GM13976 (cell line): ENCODE measurements around the gene ALAS1.

Experiments used
- DNase-seq: peaks from one replicate; pipeline ENCODE4 v3.0.0; 2012; ENCODE audit warnings: low spot score
- in situ Hi-C: fragments of 300-500 bp; cut with MboI; formaldehyde crosslinking; loops from one replicate; pipeline ENCODE4 v1.12.0; 2022; ENCODE audit warnings: low sequenced_read_pairs, mixed read lengths, inconsistent platforms; ENCODE audit not compliant: unreplicated experiment
- TF ChIP-seq, protein P1 (sequence below): IDR thresholded peaks from 2 replicates; pipeline ENCODE4 v1.5.1; 2012; ENCODE audit warnings: borderline replicate concordance, mild to moderate bottlenecking; ENCODE audit not compliant: insufficient read depth; ENCODE audit errors: extremely low read depth, missing control alignments, control extremely low read depth

The ALAS1 gene

DNA sequence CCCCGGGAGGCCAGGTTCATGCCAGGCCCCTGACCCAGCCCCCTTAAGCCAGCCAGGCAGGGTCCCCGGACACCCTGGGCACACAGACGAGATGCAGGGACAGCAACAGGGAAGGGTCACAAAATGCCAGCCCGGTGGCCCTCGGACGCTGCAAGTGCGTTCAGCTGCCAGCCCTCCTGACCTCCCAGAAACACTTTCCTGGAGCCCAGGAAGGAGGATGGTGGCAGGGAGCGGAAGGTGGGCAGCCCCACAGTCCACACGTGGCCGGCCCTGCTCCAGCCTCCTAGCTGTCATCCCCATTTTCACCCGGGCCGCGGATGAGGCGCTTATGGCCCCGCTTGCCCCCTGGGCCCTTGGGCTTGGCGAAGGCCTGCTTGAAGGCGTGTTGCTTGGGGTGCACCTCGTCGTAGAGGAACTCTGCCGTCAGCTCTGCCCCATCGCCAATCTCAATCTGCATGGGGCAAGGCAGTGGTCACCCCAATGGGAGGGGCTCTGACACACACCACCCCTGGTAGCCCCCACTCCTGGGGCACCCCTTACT, 30.9 kb downstream of the ALAS1 start:
- DNase-seq = no peak
- TF ChIP-seq, protein P1, sequence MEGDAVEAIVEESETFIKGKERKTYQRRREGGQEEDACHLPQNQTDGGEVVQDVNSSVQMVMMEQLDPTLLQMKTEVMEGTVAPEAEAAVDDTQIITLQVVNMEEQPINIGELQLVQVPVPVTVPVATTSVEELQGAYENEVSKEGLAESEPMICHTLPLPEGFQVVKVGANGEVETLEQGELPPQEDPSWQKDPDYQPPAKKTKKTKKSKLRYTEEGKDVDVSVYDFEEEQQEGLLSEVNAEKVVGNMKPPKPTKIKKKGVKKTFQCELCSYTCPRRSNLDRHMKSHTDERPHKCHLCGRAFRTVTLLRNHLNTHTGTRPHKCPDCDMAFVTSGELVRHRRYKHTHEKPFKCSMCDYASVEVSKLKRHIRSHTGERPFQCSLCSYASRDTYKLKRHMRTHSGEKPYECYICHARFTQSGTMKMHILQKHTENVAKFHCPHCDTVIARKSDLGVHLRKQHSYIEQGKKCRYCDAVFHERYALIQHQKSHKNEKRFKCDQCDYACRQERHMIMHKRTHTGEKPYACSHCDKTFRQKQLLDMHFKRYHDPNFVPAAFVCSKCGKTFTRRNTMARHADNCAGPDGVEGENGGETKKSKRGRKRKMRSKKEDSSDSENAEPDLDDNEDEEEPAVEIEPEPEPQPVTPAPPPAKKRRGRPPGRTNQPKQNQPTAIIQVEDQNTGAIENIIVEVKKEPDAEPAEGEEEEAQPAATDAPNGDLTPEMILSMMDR = no peak
- in situ Hi-C loops = no loop called here

DNA sequence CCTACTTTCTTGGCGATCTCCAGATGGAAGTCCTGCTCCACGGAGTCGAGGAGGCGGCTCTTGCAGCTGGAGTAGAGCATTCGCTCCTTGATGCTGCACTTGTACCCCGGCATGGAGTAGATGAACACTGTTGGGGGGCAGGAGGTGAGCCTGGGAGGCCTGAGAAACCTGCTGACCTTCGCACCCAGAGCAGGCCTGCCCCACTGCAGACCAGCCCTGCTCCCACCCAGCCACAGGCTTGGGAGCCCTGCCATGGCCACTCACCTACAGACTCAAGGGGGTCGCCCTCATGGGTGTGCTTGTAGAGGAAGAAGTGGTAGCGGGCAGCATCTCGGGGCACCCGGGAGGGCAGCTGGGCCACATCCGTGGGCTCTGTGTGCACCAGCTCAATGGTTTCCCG, 31.7 kb downstream of the ALAS1 start:
- in situ Hi-C loops = loop anchor here (10.0 kb wide), 1 partner anchor 115 kb away; no protein-coding TSS in a partner anchor
- DNase-seq = no peak
- TF ChIP-seq, protein P1 = no peak

DNA sequence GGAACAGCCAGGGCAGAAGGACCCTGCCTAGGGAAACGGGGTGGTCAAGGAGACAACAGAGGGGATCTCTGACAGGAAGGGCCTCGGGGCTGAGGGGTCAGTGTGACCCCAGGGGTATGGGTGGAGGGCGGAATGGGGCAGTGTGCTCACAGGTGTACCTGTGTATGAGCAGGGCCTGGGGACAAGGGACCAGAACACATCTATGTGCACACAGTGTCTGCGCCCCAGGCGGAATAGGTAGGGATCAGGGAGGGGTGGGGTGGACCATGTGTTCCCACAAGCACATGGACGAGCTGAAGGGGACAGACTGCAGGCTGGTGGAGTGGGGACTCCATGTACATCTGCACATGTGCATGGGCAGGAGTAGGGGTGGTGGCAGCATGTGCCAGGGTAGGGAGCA, 32.5 kb downstream of the ALAS1 start:
- TF ChIP-seq, protein P1 = no peak
- no peak for DNase-seq
- in situ Hi-C loops = loop anchor here (10.0 kb wide), 1 partner anchor 114 kb away; no protein-coding TSS in a partner anchor

GRCh38 chr3:52230889-52231499, 33.0 kb downstream of the ALAS1 start:
- in situ Hi-C loops = loop anchor here (10.0 kb wide), 1 partner anchor 114 kb away; no protein-coding TSS in a partner anchor
- TF ChIP-seq, protein P1 = no peak
- no peak for DNase-seq

GRCh38 chr3:52231502-52232278, 33.7 kb downstream of the ALAS1 start:
- in situ Hi-C loops = loop anchor here (10.0 kb wide), 1 partner anchor 113 kb away; no protein-coding TSS in a partner anchor
- TF ChIP-seq, protein P1 = peak; percentile 97
- peak; percentile 84 for DNase-seq

DNA sequence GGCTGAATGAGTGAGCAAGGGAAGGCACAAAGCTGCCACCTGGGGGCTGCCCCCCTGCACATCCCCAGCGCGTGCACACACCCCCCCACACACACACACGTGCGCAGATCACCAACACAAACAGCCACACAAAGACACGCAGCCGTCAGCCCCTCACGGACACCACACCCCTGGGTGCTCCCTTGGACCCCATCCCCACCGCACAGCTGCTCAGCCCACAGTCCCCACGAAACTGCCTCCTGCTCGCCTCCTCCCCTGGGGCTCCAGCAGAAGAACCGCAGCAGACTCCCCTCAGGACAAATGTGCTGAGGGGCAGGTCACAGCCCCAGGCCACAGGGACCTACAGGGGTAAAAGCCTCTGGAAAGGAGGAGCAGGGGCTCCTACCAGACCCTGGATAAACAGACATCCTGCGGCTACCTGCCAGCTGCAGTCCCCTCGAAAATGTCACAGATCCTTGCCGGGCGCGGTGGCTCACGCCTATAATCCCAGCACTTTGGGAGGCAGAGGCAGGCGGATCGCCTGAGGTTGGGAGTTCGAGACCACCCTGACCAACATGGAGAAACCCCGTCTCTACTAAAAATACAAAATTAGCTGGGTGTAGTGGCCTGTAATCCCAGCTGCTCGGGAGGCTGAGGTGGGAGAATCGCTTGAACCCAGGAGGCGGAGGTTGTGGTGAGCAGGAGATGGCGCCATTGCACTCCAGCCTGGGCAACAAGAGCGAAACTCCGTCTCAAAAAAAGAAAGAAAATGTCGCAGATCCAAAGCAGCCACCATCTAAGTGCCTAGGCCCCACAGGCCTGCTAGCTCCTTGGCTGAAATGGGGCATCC, 34.5 kb downstream of the ALAS1 start:
- TF ChIP-seq, protein P1 = no peak
- no peak for DNase-seq
- in situ Hi-C loops = loop anchor here (10.0 kb wide), 1 partner anchor 112 kb away; no protein-coding TSS in a partner anchor
